Astrocyte (in vitro differentiated cells and primary cell): ENCODE results near the gene OR56A4. TPM values are rescaled to one million over a fixed set of nuclear protein-coding genes. Genes with fewer than 3 reads are reported as not detected.

Experiments used
- DNase-seq: peaks from one replicate; pipeline ENCODE4 v3.0.0-alpha.2; 2010; ENCODE audit warnings: low read depth
- FAIRE-seq: peaks from 2 replicates; lab custom pipeline; 2011; peaks lifted over from hg19 to GRCh38; lab: Jason Lieb, UNC
- H2AFZ ChIP-seq: 2 replicates; pipeline ENCODE4 v1.6.0; 2012; ENCODE audit warnings: low read depth, low read length, inconsistent platforms
- H3K27ac ChIP-seq: 2 replicates; pipeline ENCODE4 v1.5.1; 2011; ENCODE audit warnings: low read depth, low read length, inconsistent platforms
- H3K27me3 ChIP-seq: 2 replicates; pipeline ENCODE4 v1.6.0; 2011; ENCODE audit warnings: low read length, inconsistent platforms; ENCODE audit not compliant: insufficient read depth
- H3K36me3 ChIP-seq: 2 replicates; pipeline ENCODE4 v1.5.1; 2011; ENCODE audit warnings: low read length, inconsistent platforms; ENCODE audit not compliant: insufficient read depth
- H3K4me1 ChIP-seq: 2 replicates; pipeline ENCODE4 v1.5.1; 2011; ENCODE audit warnings: low read length, inconsistent platforms; ENCODE audit not compliant: insufficient read depth
- H3K4me2 ChIP-seq: 2 replicates; pipeline ENCODE4 v1.6.0; 2012; ENCODE audit warnings: low read length, inconsistent platforms
- H3K4me3 ChIP-seq: 2 replicates; pipeline ENCODE4 v1.5.1; 2011; ENCODE audit warnings: low read depth, mild to moderate bottlenecking, low read length, inconsistent platforms; ENCODE audit not compliant: insufficient read depth
- H3K79me2 ChIP-seq: 2 replicates; pipeline ENCODE4 v1.6.0; 2012; ENCODE audit warnings: mild to moderate bottlenecking, low read length, inconsistent platforms; ENCODE audit not compliant: insufficient read depth
- H3K9ac ChIP-seq: 2 replicates; pipeline ENCODE4 v1.6.0; 2012; ENCODE audit warnings: mild to moderate bottlenecking, low read length, inconsistent platforms
- H3K9me3 ChIP-seq: 2 replicates; pipeline ENCODE4 v1.5.1; 2012; ENCODE audit warnings: low read depth, mild to moderate bottlenecking, low read length, inconsistent platforms; ENCODE audit not compliant: insufficient read depth
- H4K20me1 ChIP-seq: 2 replicates; pipeline ENCODE4 v1.6.0; 2012; ENCODE audit warnings: low read length, inconsistent platforms; ENCODE audit not compliant: insufficient read depth
- H3K27ac Mint-ChIP-seq: one replicate; pipeline ENCODE4 v1.8.0; 2021; ENCODE audit warnings: mild to moderate bottlenecking, mixed read lengths; ENCODE audit not compliant: unreplicated experiment
- H3K27me3 Mint-ChIP-seq: one replicate; pipeline ENCODE4 v1.8.0; 2021; ENCODE audit warnings: low read depth, mixed read lengths; ENCODE audit not compliant: unreplicated experiment
- H3K36me3 Mint-ChIP-seq: one replicate; pipeline ENCODE4 v1.8.0; 2021; ENCODE audit warnings: low read depth, mixed read lengths; ENCODE audit not compliant: unreplicated experiment
- H3K4me1 Mint-ChIP-seq: one replicate; pipeline ENCODE4 v1.8.0; 2021; ENCODE audit warnings: low read depth, mixed read lengths; ENCODE audit not compliant: unreplicated experiment
- H3K4me3 Mint-ChIP-seq: one replicate; pipeline ENCODE4 v1.8.0; 2021; ENCODE audit warnings: mild to moderate bottlenecking, moderate library complexity, mixed read lengths; ENCODE audit not compliant: unreplicated experiment
- H3K9me3 Mint-ChIP-seq: one replicate; pipeline ENCODE4 v1.8.0; 2021; ENCODE audit warnings: mild to moderate bottlenecking, mixed read lengths; ENCODE audit not compliant: unreplicated experiment
- EZH2 ChIP-seq: IDR thresholded peaks from 2 replicates; pipeline ENCODE4 v1.6.1; 2012; ENCODE audit warnings: mild to moderate bottlenecking, low read length, inconsistent platforms; ENCODE audit not compliant: insufficient read depth
- total RNA-seq: library from RNA; stranded (reverse); gene quantifications from 2 replicates; pipeline ENCODE4 v1.2.1, GENCODE V29; 2021
- TF ChIP-seq, protein P1 (sequence below): IDR thresholded peaks from 2 replicates; pipeline ENCODE4 v1.5.1; 2011; ENCODE audit warnings: low read depth, mild to moderate bottlenecking, inconsistent platforms, low read length, moderate library complexity; ENCODE audit not compliant: insufficient read depth

OR56A4 gene
- total RNA-seq, 1 donor from 2014 or later = not detected

GRCh38 chr11:6040874-6041273, 34.1 kb upstream of the OR56A4 start:
- H3K9ac ChIP-seq = no peak overlapping the region
- no peaks in the 10 kb centered on the region for H3K79me2 ChIP-seq
- Mint-ChIP-seq H3K9me3 (no peaks in the 10 kb centered on the region), H3K4me1 (no peaks in the 10 kb centered on the region), H3K36me3 (no peaks in the 10 kb centered on the region), H3K27ac (no peak overlapping the region), H3K27me3 (no peaks in the 10 kb centered on the region), H3K4me3 (no peak overlapping the region)
- no peaks in the 10 kb centered on the region for H3K27me3 ChIP-seq
- H3K27ac ChIP-seq = no peak overlapping the region
- no peaks in the 10 kb centered on the region for H3K36me3 ChIP-seq
- H3K4me1 ChIP-seq = no peaks in the 10 kb centered on the region
- TF ChIP-seq, protein P1, sequence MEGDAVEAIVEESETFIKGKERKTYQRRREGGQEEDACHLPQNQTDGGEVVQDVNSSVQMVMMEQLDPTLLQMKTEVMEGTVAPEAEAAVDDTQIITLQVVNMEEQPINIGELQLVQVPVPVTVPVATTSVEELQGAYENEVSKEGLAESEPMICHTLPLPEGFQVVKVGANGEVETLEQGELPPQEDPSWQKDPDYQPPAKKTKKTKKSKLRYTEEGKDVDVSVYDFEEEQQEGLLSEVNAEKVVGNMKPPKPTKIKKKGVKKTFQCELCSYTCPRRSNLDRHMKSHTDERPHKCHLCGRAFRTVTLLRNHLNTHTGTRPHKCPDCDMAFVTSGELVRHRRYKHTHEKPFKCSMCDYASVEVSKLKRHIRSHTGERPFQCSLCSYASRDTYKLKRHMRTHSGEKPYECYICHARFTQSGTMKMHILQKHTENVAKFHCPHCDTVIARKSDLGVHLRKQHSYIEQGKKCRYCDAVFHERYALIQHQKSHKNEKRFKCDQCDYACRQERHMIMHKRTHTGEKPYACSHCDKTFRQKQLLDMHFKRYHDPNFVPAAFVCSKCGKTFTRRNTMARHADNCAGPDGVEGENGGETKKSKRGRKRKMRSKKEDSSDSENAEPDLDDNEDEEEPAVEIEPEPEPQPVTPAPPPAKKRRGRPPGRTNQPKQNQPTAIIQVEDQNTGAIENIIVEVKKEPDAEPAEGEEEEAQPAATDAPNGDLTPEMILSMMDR = no peak
- TF ChIP-seq EZH2 = no peak
- no peaks in the 10 kb centered on the region for H4K20me1 ChIP-seq
- no peak for FAIRE-seq
- no peak overlapping the region for H3K4me2 ChIP-seq
- no peak for DNase-seq
- H3K9me3 ChIP-seq = no peaks in the 10 kb centered on the region
- H2AFZ ChIP-seq = no peak overlapping the region
- H3K4me3 ChIP-seq = no peak overlapping the region

DNA sequence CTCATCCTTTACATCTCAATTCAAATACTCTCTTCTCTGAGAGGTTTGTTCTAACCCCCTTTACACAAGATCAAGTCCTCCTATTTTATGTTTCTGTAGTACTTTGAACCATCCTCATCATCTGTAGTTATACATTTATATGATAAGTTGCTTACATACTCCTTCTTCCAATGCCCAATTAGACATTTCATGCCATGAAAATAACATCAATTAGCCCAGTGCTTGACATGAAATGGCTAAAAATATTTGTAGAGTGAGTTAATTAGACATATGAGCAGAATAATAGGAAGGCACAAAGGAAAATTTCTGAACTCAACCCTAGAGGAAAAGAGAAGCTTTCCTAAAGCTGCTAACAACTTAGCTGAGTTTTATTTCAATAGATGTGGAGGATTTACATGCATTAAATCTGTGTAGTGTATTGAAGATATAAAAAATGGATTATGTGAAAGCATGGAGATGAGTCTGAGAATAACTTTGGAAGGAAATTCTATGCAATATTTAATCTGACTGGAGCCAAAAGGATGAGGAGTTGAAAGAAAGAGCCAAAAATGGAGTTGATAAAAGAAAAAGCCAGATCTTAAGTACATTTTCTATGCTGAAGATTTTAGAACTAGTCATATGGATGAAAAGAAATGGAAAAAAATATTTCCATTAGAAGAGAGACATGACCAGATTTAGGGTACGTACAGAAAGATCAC, 24.1 kb upstream of the OR56A4 start, which contains the start of gene OR56A1:
TSS of gene OR56A1 (minus strand) at position 51 of the 698 bp plus-strand sequence. CDS start 3,066 bp downstream, outside the sequence.
- no peak within 1 kb of the TSS for H2AFZ ChIP-seq
- H3K9me3 Mint-ChIP-seq = no peaks in the 10 kb centered on the region
- H3K4me1 Mint-ChIP-seq = no peaks in the 10 kb centered on the region
- TF ChIP-seq, protein P1 = no peak
- TF ChIP-seq EZH2 = no peak
- H3K36me3 ChIP-seq = no peaks in the 10 kb centered on the region
- no peak within 1 kb of the TSS for H3K27ac ChIP-seq
- no peaks in the 10 kb centered on the region for H3K79me2 ChIP-seq
- no peaks in the 10 kb centered on the region for H3K9me3 ChIP-seq
- H3K4me2 ChIP-seq = no peak within 1 kb of the TSS
- H3K27ac Mint-ChIP-seq = no peak within 1 kb of the TSS
- no peaks in the 10 kb centered on the region for H4K20me1 ChIP-seq
- H3K36me3 Mint-ChIP-seq = no peaks in the 10 kb centered on the region
- H3K27me3 ChIP-seq = no peaks in the 10 kb centered on the region
- DNase-seq (no peak), FAIRE-seq (no peak)
- H3K9ac ChIP-seq = no peak within 1 kb of the TSS
- no peak within 1 kb of the TSS for H3K4me3 Mint-ChIP-seq
- H3K27me3 Mint-ChIP-seq = peaks cover 7% of the 10 kb centered on the region
- no peak within 1 kb of the TSS for H3K4me3 ChIP-seq
- no peaks in the 10 kb centered on the region for H3K4me1 ChIP-seq

DNA sequence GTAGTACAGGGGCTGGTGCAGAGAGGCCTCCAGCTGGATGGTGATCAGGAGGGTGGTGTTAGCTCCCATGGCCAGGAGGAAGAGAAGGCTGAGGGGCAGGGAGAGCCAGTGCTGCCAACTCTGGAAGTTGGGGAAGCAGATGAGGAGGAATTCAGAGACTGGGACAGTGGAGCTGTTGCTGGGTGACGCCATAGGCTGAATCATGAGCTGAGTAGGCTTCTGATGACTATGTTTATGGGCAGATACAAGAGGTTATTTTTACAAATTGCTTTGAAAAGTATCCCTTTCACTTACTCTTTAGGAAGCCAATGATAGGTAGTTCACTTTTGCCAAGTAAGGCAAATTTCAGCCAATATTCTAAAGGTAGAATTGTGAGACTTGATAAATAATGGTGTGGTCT, 20.8 kb upstream of the OR56A4 start:
- no peaks in the 10 kb centered on the region for H3K4me1 Mint-ChIP-seq

More for the DNA sequence above, 20.8 kb upstream of the OR56A4 start:
- DNase-seq = no peak
- Histone ChIP-seq H3K4me3 (no peak overlapping the region), H3K9ac (no peak overlapping the region), H3K4me2 (no peak overlapping the region), H3K4me1 (no peaks in the 10 kb centered on the region), H3K27ac (no peak overlapping the region), H3K27me3 (no peaks in the 10 kb centered on the region), H3K36me3 (no peaks in the 10 kb centered on the region), H3K9me3 (no peaks in the 10 kb centered on the region), H3K79me2 (no peaks in the 10 kb centered on the region), H4K20me1 (no peaks in the 10 kb centered on the region), H2AFZ (no peak overlapping the region)
- no peak overlapping the region for H3K27ac Mint-ChIP-seq
- no peak overlapping the region for H3K4me3 Mint-ChIP-seq
- TF ChIP-seq, protein P1 = no peak
- TF ChIP-seq EZH2 = no peak
- H3K36me3 Mint-ChIP-seq = no peaks in the 10 kb centered on the region
- no peaks in the 10 kb centered on the region for H3K9me3 Mint-ChIP-seq
- no peak for FAIRE-seq
- peaks cover 16% of the 10 kb centered on the region for H3K27me3 Mint-ChIP-seq
